SH-SY5Y (cell line): ENCODE results near the gene ALPP.

Experiments
- GATA2 ChIP-seq: IDR thresholded peaks from 2 replicates; pipeline ENCODE4 v1.6.1; 2011; ENCODE audit warnings: mild to moderate bottlenecking, low read depth, low read length
- GATA3 ChIP-seq: IDR thresholded peaks from 2 replicates; pipeline ENCODE4 v1.6.1; 2011; ENCODE audit warnings: low read depth, mild to moderate bottlenecking, low read length, moderate library complexity

DNA sequence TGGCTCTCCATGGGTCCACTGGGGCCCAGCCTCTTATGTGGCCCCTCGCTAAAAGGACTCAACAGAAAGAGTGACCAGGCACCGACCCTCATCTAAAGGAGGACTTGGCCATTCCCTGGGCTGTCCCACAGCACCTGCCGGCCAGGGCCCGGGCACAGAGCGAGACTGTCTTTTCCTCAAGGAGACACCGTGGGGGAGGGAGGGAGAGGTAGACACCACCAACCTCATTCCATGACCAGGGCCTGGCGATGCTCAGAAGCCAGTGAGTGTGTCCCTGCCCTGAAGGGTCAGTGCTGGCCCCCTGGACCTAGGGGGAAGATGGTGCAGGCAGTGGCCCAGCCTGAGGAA is 39.8 kb upstream of the ALPP start:
- no peak for TF ChIP-seq GATA2
- no peak for TF ChIP-seq GATA3
